NCI-H446 (cell line): ENCODE measurements around the gene PKN2.

Source experiments
- DNase-seq, 2 experiments: peaks; one replicate each; lab custom pipeline; 2025; lab: John Stamatoyannopoulos, UW

PKN2 gene

DNA sequence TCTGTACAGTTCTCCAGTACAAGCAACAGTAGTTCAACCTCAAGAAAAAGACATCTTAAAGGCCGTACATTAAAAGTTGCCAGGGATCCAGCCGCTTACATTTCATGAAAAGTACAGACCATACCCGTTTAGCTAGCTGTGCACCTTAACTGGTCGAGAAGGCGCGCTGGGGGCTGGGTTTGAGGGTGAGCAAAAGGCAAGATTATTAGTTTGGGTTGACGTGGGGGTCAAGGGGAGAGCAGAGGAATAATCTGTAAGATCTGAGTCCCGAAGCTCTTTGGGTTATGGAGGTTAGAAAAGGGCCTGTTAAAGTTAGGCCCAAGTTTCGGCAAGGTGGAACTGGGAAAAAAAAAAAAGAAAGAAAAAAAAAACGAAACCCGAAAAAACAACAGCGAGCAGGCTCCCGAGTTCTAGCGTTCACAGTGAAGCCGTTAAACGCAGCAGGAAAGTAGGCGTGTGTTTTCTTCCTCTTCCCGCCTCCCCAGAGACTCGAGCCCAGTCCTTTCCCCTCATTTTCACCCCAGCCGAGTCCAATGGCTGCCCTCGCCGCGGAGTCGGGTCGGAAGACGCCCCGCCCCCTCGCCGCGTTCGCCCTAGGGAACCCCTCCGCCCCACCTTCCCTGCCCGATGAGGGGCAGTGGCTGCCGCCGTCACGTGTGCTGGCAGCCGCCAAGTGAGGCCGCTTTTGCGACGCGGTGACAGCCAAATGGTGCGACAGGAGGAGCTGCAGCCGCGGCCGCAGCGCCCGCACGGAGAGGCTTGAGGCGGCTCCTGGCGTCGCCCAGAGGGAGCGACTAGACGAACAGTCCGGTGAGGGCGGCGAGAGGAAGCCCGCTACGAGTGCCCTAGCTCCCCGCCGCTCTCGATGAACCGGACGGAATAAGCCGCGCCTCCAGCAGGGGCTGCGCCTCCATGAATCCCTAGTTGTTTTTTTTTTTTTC lies at the start of gene PKN2:
PKN2 (plus strand) TSS at position 733 of the 941 bp plus-strand sequence. CDS start 308 bp downstream, outside the sequence.
- peak; percentile 96 to 99 for DNase-seq

DNA sequence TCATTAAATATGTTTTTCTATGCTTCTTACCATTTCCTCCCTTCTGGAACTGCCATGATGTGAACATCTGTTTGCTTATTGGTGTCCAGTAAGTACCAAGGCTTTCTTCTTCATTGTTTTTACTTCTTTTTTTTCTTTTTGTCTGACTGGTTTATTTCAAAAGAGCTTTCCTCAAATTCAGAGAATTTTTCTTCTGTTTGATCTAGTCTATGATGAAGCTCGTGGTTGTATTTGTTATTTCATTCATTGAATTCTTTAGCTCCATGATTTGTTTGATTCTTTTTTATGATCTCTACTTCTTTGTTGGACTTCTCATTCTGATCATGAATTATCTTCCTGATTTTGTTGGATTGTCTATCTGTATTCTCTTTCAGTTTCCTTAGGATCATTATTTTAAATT lies 49.5 kb upstream of the PKN2 start:
- DNase-seq: no peak

DNA sequence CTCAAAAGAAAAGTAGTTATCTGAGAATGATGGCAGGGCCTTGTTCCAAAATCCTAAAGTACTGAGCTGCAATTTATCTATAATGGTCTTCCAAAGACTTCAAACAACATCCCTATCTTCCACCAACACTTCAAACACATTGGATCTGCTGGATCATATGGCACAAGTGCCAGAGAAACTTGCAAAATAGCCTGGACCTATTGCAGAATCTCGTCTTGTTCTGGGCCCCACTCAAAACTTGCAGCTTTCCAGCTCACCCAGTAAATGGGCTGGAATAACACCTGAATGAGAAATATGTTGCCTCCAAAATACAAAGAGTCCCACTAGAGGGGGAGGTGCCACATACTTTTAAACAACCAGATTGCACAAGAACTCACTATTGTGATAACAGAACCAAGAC lies 44.0 kb upstream of the PKN2 start:
- DNase-seq: no peak

DNA sequence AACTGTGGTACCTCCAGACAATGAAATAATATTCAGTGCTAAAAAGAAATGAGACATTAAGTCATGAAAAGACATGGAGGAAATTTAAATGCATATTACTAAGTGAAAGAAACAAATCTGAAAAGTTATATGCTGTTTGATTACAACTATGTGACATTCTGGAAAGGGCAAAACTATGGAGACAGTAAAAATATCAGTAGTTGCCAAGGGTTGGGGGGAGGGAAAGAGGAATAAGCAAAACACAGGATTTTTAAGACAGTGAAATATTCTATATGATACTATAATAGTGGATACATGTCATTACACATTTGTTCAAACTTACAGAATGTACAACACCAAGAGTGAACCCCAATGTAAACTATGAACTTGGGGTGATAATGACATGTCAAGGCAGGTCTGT lies 38.2 kb upstream of the PKN2 start:
- no peak for DNase-seq

DNA sequence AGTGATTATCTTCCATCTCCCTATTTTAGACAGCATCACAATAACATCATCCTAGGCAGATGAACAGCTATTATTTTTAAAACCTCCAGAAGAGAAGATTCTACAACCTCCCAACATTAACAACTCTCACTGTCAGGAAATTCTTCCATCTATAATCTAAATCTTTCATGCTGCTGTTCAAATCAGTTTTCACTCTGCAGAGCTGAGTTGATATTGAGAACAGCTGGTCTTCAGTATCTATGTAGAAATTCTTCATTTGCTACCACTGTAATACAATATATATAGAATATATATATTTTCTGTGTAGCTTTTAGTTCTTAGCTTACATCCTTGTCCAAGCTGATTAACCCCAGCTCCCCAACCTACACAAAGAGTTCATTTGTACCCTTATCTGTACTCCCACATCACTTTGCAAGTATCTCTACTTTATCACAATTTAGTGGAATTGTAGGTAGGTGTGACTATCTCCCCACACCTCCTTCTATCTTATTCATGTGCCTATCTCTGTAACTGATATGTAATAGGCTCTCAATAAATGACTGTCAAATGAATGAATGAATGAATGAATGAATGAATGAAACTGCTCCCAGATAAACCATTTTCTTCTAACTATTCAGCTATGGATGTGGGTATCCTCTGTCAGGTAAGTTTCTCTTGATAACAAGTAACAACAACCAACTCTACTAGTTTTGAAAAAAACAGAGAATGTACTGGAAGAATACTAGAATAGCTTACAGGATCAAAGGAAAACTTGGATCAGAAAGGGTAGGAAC lies 37.4 kb upstream of the PKN2 start:
- no peak for DNase-seq

DNA sequence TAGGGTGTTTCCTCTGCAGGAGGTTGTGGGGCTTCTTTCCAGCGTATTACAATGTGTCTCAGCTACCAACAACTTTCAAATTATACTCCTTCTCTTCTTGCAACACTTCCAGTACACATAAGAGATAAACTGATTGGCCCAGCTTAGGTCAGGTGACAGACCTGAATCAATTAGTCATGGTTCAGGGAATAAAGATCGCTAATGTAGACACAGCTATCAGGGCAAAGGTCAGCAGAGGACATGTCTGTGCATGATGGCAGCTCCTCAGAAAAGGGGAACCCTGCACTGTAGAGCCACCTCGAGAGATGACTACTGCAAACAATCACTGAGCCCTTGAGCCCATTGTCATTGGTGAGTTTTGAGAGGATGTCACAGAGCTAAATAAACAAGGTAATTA lies 36.8 kb upstream of the PKN2 start:
- no peak for DNase-seq

DNA sequence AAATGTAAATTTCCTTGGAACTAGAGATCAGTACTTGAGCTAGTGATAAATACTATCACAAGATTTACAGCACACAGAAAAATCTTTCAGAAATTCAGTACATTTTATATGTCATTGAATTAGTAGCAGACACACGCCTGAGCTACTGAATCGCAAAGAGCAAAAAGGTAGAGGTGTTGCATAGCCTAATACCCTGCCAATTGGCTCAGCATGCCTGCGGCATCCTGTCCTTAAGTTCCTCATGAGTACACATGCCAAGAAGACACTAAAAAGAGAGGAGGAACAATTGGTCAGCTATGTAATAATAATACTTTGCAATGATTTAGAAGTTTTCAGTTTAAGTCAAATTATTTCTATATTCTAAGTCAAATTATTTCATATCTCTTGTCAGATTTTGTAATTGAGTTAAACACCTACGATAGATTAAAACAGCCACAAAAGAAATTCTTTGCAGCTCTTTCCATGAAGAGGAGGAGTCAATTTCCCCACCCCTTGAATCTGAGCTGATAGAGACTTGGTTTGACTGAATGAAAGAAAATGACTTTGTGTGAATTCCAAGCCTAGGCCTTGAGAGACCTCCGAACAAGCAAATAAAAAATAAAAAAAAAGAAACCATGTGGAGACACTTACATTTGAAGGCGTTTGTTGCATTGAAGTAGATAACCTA lies 36.2 kb upstream of the PKN2 start:
- DNase-seq: no peak

DNA sequence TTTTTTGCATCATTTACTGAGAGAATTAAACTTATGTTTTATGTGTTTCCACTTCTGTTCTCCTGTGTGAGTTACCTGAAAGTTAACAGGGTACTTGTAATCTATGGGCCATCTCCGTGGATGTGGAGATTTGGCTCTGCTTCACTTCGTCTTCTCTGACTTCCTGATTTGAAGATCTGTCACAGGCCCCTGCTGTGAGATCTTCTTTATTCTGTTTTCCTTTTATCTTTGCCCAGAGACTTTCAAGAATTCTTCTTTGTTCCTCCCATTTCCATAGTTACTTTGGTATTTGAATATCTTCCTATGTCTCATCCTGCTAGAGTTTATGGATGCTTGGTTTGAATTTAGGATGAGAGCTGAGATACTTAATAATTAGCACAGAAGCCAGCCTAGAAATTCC lies 35.4 kb upstream of the PKN2 start:
- no peak for DNase-seq

DNA sequence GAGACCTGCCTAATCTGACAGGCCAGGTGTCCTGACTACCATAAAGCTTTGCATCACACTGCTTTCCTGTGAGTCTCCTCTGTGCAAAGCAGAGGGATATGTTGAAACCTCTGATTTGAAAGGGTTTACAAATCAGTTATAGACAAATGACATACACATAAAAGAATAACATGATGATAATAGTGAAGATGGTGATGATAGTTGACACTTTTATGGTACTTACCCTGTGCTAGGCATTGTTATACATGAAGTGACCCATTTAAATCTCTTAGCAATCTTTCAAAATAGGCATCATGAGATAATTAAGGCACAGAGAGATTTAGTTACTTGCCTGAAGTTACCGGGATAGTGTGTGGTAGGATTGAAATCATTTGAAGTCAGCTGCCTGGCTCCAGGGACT lies 34.1 kb upstream of the PKN2 start:
- DNase-seq: no peak

DNA sequence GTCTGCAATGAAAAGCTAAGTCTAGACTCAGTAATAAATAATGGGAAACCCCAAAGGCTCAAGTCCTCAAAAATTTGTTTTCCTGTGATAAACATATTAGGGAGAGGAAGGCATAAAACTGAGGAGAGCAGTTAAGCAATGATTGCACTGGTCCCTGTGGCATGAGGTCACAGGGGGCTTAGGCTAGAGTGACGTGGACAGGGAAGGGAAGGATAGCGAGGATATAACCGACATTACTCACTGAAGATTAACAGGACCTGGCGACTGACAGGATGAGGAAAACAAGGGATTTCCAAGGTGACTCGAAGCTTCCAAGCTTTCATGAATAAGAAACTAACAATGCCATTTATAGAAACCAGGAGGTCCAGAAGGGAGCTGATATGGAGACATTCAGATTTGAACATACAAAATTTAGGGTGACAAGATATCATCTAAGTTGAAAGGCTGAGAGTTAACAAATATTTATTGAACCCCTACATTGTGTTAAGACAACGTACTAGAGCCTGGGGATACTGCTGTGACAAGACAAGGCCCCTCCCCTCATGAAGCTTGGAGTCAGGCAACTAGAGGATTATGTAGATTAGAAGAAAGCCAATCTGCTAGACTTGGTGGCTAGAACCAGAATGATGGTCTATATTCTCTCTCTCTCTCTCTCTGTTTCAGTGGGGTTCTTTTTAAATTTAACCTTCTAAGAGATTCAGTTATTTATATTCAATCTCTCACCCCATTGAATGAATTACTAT lies 33.2 kb upstream of the PKN2 start:
- no peak for DNase-seq

DNA sequence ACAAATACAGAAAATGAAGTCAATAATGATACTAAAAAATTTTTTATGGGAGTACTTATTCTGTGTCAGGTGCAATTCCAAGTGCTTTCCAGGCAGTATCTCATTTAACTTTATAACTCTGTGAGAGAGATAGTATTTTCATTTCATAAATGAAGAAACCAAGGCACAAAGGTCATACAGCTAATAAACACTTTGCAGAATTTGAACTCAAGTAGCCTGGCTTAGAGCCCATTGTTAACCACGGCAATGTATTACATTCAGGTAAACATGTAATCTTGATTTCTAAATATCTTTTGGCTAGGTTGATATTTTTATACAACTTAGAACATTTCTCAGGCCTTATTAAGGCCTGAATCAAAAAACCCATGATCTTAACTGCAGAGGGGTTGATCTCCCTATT lies 28.9 kb upstream of the PKN2 start:
- no peak for DNase-seq

DNA sequence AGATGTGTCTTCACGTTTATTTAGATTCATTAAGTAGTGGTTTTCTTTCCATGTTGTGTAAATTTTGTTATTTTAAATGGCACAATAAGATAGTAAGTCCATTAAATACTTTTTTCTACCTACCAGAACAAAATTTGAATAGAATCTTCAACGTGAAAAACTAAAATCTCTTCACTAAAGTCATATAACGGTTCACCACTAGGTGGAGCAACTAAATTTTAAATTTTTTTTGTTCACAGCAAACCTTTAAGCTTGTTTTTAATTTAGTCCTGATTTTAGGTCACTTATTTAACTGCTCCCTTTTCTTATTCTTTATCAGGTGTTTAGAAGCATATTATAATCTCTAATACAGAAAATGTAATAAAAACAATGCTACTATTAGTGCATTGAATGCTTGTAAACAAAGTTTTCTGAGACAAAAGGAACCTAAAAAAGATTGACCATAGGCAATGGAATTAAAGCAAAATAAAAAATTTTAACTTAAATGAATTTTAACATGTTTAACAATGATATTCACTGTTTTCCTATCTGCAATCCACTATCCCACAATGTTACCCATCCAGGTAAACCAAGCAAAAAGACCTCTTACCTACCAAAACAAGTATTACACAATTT lies 28.3 kb upstream of the PKN2 start:
- peak; percentile 17 to 35 for DNase-seq

DNA sequence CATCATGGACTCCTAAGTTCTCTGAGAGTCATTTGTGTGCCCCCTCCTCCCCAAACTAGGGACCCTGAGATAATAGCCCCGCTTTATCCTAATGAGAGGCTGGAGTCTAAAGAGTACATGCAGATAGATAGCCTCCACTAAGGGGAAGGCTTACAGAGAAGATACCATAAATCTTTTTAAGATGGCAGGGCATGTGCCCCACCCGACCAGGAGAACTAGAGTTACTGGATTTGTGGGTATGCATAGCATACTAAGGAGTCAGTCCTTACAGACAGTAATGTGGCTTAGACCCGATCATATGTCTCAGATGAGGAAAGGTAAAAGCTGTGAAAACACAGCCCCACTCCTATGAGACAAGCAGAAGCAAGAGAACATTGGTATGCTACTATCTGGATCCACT lies 25.7 kb upstream of the PKN2 start:
- DNase-seq: no peak

DNA sequence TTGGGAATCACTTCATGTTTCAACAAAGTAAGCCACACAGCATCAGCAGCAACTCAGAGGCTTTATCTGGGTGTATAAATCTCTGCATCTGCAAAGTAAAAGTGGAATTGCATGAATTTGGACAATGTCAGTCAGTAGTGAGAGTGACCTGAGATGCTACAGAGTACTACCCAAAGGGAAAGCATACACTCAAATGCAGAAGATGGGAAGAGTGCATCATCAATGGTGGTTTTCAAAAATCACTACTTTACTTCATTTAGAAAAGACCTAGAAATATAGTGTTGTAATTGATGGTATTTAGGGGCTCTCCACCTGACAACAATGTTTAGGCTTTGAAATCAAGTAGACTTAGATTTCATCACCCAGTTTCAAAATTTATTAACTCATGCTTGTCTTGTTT lies 24.5 kb upstream of the PKN2 start:
- no peak for DNase-seq

DNA sequence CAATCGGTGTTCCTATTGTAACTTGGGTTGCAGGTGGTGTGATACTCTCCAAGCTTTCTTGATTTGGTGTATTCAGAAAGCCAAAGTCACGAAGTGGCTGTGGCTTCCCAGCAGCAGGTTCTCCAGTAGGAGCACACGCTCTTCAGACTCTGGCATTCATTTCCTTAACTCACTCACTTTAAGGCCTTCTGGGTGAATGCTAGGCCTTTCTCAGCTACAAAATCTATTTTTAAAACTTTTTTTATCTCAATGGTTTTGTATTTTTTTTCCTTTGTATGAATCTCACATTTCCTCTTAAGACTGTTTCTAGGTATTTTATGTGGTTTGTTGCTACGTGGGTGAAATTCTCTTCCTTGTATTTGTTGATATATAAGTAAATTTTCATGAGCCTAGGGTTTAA lies 22.9 kb upstream of the PKN2 start:
- DNase-seq: no peak

DNA sequence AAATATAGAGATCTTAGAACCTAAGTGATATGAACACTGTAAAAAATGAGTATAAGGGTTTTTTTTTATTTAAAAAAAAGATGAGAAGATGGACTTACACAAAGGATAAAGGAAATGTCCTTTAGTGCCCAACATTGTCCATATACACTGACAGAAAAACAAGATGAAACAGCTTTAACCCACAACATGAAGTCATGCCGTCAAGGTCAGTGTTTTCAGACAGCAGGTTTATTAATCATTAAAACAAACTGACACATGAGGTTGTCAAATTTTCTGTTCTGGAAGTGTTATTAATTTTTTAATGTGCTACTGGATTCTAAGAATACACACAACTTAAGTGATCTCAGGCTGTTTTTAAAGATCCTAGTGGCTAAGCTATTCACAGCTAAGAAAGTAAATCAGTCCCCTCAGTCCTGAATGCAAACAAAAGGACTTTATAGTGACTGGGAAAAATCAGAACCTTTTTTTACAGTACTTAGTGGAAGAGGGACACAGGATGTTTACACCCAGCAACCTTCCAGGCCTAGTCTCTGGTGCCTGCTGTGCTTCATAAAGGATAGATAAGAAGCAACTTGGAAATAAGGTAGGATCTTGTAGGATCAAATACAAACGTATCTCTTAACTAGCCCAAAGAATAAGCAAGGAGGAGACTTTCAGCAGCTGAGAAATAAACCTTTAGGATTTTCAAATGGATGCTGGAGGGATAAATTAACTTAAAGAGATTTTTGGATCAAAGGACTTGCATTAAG lies 21.9 kb upstream of the PKN2 start:
- no peak for DNase-seq

DNA sequence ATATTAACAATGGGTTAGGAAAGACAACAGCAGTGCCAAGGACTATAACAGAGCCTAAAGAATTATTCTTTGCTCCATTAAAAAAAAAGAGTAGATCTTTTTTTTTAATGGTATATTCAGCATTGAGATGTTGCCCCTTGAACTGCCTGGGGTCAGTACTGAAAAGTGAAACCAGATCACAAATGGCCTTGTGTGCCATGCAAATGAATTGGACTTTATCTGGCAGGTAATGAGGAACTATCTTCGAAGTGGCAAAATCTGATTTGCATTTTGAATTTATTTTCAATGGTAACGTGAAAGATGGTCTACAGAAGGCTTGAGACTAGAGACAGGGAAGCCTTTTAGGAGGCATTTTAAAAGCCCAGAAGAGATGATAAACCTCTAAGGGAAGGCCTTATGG lies 21.4 kb upstream of the PKN2 start:
- no peak for DNase-seq

DNA sequence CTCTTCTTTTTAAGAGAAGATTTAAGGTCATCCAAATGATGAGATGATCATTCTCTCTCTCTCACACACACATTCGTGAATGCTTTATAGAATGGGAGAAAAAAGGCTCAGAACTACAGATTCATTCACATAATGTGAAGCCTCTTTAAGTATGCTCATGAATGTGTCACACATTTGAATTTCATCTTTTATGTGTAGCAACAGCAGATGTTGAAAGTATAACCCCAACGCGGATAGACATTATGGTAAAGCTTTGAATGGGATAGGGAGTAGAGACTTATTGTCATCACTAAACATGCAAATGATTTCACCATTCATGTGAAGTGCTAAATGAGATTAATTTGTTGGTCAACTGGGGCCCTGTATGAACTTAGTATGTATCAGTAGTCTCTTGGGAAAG lies 15.7 kb upstream of the PKN2 start:
- DNase-seq: no peak

DNA sequence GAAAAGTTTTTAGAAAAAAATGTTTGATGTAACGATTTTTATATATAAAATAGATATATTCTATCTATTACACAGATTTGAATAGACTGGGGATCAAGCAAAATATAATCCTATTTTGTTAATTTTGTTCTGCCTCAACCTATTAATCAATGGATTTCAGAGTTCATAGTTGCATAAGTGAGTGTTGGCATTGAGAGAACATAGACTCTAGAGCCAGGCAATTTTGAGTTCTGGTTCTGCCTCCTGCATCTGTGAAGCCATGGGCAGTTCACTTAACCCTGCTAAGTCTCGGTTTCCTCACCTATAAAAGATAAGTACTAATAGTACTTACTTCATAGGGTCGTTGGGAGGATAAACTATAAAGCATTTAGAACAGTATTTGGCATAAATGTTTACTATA lies 13.6 kb upstream of the PKN2 start:
- no peak for DNase-seq

DNA sequence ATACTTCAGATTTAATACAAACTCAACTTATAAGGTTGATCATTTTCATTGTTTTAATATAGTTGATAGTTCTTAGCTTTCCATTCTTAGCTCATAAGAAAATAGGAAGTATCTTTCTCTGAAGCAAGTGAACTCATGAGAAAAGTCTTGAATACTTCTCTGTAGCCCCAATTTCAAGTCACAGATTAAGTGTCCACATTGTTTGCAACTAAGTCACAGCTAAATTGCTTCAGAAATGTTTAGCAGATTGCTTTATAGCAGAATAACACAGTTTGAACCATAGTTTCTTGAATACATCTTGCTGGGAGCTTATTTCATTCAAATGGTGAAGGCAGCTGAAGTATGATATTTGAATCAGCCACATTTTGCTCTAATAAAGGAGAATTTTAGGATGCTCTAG lies 10.6 kb upstream of the PKN2 start:
- DNase-seq: no peak

DNA sequence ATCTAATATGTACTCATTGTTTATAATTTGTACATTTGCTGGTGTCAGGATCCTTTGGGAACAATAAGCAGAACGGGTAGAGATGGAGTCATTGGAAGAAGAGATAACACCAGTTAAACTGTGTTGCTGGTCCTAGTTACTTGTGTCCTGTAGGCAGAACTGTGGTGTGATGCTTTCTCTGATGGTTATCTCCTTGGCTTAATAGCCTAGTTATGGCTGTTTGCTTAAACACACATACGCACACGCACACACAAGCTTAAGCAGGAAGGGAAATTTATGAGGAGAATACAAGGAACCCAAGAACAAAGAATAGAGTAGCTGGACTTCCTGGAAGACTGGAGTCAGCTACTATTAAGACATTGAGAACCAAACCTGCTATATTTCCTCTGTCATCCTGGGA lies 5.7 kb upstream of the PKN2 start:
- DNase-seq: no peak
